Mesendoderm (in vitro differentiated cells): ENCODE data around the gene AFDN.

ENCODE experiments used
- DNase-seq: peaks from one replicate; pipeline ENCODE4 v3.0.0; 2013
- H2AK5ac ChIP-seq: 2 replicates; pipeline ENCODE4 v1.6.1; 2013; ENCODE audit warnings: low read length, inconsistent platforms
- H2BK120ac ChIP-seq: 2 replicates; pipeline ENCODE4 v1.6.1; 2013; ENCODE audit warnings: low read depth, mild to moderate bottlenecking, low read length, moderate library complexity, mixed read lengths
- H2BK15ac ChIP-seq: replicated peaks from 2 replicates; pipeline ENCODE4 v1.6.1; 2013; ENCODE audit warnings: low read depth, mild to moderate bottlenecking, moderate library complexity
- H2BK5ac ChIP-seq: 2 replicates; pipeline ENCODE4 v1.6.1; 2013; ENCODE audit warnings: low read length, inconsistent platforms
- H3K18ac ChIP-seq: 2 replicates; pipeline ENCODE4 v1.6.1; 2013; ENCODE audit warnings: mild to moderate bottlenecking, low read length, mixed read lengths
- H3K23ac ChIP-seq: one replicate; pipeline ENCODE4 v1.6.1; 2013; ENCODE audit warnings: low read length
- H3K27ac ChIP-seq: 2 replicates; pipeline ENCODE4 v1.5.1; 2013; ENCODE audit warnings: low read depth, mild to moderate bottlenecking, inconsistent platforms, low read length, moderate library complexity
- H3K27me3 ChIP-seq: 2 replicates; pipeline ENCODE4 v1.6.1; 2013; ENCODE audit warnings: low read length, control low read depth, mild to moderate bottlenecking, inconsistent platforms; ENCODE audit not compliant: insufficient read depth, poor library complexity
- H3K36me3 ChIP-seq: 2 replicates; pipeline ENCODE4 v1.6.1; 2013; ENCODE audit warnings: low read length, inconsistent platforms; ENCODE audit not compliant: control insufficient read depth, insufficient read depth
- H3K4ac ChIP-seq: one replicate; pipeline ENCODE4 v1.6.1; 2013; ENCODE audit warnings: low read depth, mild to moderate bottlenecking, low read length, moderate library complexity
- H3K4me1 ChIP-seq: 2 replicates; pipeline ENCODE4 v1.6.1; 2013; ENCODE audit warnings: low read depth, low read length, inconsistent platforms; ENCODE audit not compliant: control insufficient read depth
- H3K4me2 ChIP-seq: 2 replicates; pipeline ENCODE4 v1.6.1; 2013; ENCODE audit warnings: low read length
- H3K4me3 ChIP-seq: 2 replicates; pipeline ENCODE4 v1.5.1; 2013; ENCODE audit warnings: mild to moderate bottlenecking, low read length
- H3K56ac ChIP-seq: one replicate; pipeline ENCODE4 v1.6.1; 2013; ENCODE audit warnings: low read length
- H3K79me1 ChIP-seq: 2 replicates; pipeline ENCODE4 v1.6.1; 2013; ENCODE audit warnings: low read length, inconsistent platforms
- H3K79me2 ChIP-seq: 2 replicates; pipeline ENCODE4 v1.6.1; 2013; ENCODE audit warnings: mild to moderate bottlenecking, low read length; ENCODE audit not compliant: control insufficient read depth, insufficient read depth
- H3K9ac ChIP-seq: 2 replicates; pipeline ENCODE4 v1.6.1; 2013; ENCODE audit warnings: low read length, inconsistent platforms
- H4K5ac ChIP-seq: one replicate; pipeline ENCODE4 v1.6.1; 2013; ENCODE audit warnings: low read length
- H4K8ac ChIP-seq: one replicate; pipeline ENCODE4 v1.6.1; 2013; ENCODE audit warnings: low read depth, mild to moderate bottlenecking, control low read depth, low read length, moderate library complexity
- WGBS: extraction: QIAGEN DNeasy Blood & Tissue Kit; methylation state at CpG from one replicate; pipeline ENCODE4 v1.1.7; 2013; ENCODE audit warnings: low lambda C conversion rate, missing lambda C conversion rate; ENCODE audit not compliant: insufficient coverage; ENCODE audit errors: extremely low coverage; 5-methylcytosine and 5-hydroxymethylcytosine counted together

AFDN gene

DNA sequence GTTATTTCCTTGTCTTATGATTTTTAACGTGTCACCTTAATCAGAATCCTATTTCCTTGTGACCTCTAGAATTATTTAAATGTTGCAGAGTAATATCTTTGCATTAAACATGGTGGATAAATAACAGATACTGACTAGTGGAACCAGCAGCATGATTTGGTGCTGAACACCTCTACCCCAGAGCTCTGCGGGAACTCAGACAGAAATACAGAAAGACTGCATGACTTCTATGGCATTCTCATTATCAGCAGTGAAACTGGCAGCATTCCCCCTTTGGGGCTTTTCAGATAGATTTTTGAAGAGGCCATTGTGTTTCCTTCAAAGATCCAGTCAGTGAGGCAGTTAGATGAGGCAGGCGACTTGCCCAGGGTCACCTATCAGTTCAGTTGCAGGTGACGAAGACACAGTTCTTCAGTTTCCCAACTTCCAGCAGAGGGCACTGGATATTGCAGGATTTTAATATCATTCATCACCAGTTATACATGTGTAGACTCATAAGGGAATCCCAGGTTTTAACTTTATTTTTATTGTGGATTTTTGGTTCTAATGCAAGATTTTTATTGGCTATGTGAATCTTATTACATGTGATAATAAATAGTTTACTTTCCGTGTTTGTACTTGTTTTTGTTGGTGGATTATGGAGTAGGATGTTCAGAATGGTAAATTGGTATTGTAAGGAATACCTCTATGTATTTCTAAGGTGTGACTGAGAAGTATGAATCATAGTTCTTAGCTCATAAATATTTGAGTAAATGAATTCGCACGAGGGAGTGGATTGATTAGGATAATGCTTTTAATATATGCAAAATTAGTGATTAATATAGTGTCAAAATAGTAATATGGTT, 81.3 kb downstream of the AFDN start:
- Histone ChIP-seq H4K8ac (no peak overlapping the region), H3K4me2 (no peak overlapping the region), H3K23ac (no peak overlapping the region), H3K9ac (no peak overlapping the region), H3K79me2 (no peaks in the 10 kb centered on the region), H3K4me3 (no peak overlapping the region), H2BK15ac (no peak overlapping the region), H3K27ac (no peak overlapping the region), H3K4me1 (no peaks in the 10 kb centered on the region), H2BK5ac (no peak overlapping the region), H3K56ac (no peak overlapping the region), H3K18ac (no peak overlapping the region), H4K5ac (no peak overlapping the region), H3K36me3 (peaks cover 4% of the 10 kb centered on the region), H3K79me1 (peaks cover 4% of the 10 kb centered on the region), H3K27me3 (no peaks in the 10 kb centered on the region), H2BK120ac (no peak overlapping the region), H3K4ac (no peak overlapping the region), H2AK5ac (no peak overlapping the region)
- DNase-seq, result peak; percentile 47
- WGBS, result 100% methylated on average over 1 of the region's 7 CpGs

DNA sequence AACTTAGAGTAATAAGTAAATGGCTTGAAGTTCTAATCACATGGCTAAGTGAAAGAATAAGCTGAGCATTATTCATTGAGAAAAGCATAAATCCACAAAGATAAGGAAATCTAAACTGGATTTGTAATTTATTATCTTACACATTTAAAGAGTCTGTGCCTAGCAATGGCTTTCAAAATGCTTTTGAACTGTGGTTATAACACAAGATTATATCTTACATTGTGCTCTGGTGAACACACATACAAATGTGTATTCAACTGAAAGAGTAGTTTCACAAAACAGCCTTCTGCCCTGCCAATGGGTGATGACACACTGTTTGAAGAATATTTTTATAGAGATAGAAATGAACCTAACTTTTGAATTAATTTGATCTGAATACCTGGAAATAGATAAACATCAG, 83.3 kb downstream of the AFDN start:
- peaks cover under 1% of the 10 kb centered on the region for H3K79me1 ChIP-seq
- H4K8ac ChIP-seq, result no peak overlapping the region
- no peak overlapping the region for H3K27ac ChIP-seq
- H3K4me2 ChIP-seq, result no peak overlapping the region
- H3K27me3 ChIP-seq, result no peaks in the 10 kb centered on the region
- H3K79me2 ChIP-seq, result no peaks in the 10 kb centered on the region
- H3K4me3 ChIP-seq, result no peak overlapping the region
- no peak overlapping the region for H3K18ac ChIP-seq
- H3K56ac ChIP-seq, result no peak overlapping the region
- no peak overlapping the region for H3K4ac ChIP-seq
- H3K9ac ChIP-seq, result no peak overlapping the region
- H4K5ac ChIP-seq, result no peak overlapping the region
- H2BK15ac ChIP-seq, result no peak overlapping the region
- no peak overlapping the region for H2BK5ac ChIP-seq
- H2BK120ac ChIP-seq, result no peak overlapping the region
- H3K36me3 ChIP-seq, result peaks cover 3% of the 10 kb centered on the region
- no peaks in the 10 kb centered on the region for H3K4me1 ChIP-seq
- no peak overlapping the region for H3K23ac ChIP-seq
- no peak overlapping the region for H2AK5ac ChIP-seq
- no peak for DNase-seq

DNA sequence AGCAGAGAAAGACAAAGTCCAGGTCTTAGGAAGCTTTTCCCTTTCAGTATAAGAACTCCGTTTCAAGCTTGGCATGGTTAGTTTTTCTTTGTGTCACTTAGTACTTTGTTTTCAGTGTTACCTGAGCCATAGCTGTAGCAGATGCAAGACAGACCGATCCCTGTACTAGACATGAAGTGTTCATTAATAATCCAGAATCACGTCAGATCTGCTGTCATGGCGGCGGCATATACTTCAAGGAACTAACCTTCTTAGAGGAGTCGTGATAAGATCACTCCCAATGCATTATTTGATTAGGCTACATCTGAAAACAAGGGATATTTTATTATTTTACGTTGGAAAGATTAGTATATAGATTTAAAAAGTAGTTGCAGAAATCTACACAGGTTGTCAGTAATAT, 83.9 kb downstream of the AFDN start:
- Histone ChIP-seq H3K18ac (no peak overlapping the region), H3K56ac (no peak overlapping the region), H2BK120ac (no peak overlapping the region), H3K23ac (no peak overlapping the region), H3K79me2 (no peaks in the 10 kb centered on the region), H3K4me2 (no peak overlapping the region), H3K27me3 (no peaks in the 10 kb centered on the region), H4K8ac (no peak overlapping the region), H2BK15ac (no peak overlapping the region), H2BK5ac (no peak overlapping the region), H2AK5ac (no peak overlapping the region), H3K79me1 (peaks cover 1% of the 10 kb centered on the region), H4K5ac (no peak overlapping the region), H3K27ac (no peak overlapping the region), H3K4me1 (no peaks in the 10 kb centered on the region), H3K4ac (no peak overlapping the region), H3K9ac (no peak overlapping the region), H3K4me3 (no peak overlapping the region), H3K36me3 (peaks cover 6% of the 10 kb centered on the region)
- WGBS, result 100% methylated on average over 1 of the region's 7 CpGs
- no peak for DNase-seq

DNA sequence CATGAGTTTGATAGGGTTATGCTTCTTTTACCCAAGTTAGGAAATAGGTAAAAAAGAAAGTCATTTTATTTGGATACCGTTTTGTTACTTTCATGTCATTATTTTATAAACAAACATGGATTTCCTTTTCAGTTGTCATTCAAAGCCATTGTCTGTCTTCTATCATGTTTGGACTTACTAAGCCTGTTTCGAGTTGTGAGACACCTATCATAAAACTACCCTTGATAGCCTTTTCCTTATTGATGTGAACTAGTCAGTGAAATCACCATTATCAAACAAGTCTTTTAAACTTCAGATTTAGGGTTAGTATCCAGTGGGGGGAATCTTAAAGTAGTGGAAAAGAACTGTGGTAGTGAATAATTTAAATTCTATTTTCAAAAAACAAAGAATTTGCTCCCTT, 85.8 kb downstream of the AFDN start:
- Histone ChIP-seq H4K5ac (no peak overlapping the region), H3K9ac (no peak overlapping the region), H2BK5ac (no peak overlapping the region), H3K36me3 (peaks cover 8% of the 10 kb centered on the region), H4K8ac (no peak overlapping the region), H3K4me3 (no peak overlapping the region), H3K4me1 (no peaks in the 10 kb centered on the region), H3K18ac (no peak overlapping the region), H3K4ac (no peak overlapping the region), H2AK5ac (no peak overlapping the region), H3K79me1 (peaks cover 1% of the 10 kb centered on the region), H3K23ac (no peak overlapping the region), H3K27me3 (no peaks in the 10 kb centered on the region), H3K79me2 (no peaks in the 10 kb centered on the region), H2BK15ac (no peak overlapping the region), H3K56ac (no peak overlapping the region), H3K4me2 (no peak overlapping the region), H2BK120ac (no peak overlapping the region), H3K27ac (no peak overlapping the region)
- DNase-seq, result no peak
- no CpG with 5 or more reads among the region's 2 CpGs for WGBS

DNA sequence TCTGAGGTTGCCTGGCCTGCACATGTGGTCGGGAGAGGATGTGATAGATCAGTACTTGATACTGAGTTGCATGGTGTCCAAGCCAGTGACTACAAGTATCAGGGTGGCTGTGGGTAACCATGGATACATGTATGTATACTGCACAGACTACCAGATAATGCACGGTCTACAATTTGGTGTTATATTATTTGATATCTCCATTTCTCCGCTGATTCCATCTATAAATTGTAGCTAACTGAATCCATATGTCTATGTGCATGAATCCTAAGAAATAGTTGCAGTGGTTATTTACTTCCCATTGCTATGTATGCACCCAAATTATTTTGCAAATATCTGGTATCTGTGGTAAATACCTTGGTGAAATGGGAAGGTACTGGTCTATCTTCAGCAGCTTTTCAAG, 87.0 kb downstream of the AFDN start:
- DNase-seq, result no peak
- Histone ChIP-seq H3K27ac (no peak overlapping the region), H2BK120ac (no peak overlapping the region), H2AK5ac (no peak overlapping the region), H4K8ac (no peak overlapping the region), H3K4me2 (no peak overlapping the region), H3K4ac (no peak overlapping the region), H3K23ac (no peak overlapping the region), H3K18ac (no peak overlapping the region), H3K4me3 (no peak overlapping the region), H3K36me3 (peaks cover 13% of the 10 kb centered on the region), H4K5ac (no peak overlapping the region), H2BK5ac (no peak overlapping the region), H3K4me1 (no peaks in the 10 kb centered on the region), H3K79me2 (no peaks in the 10 kb centered on the region), H3K9ac (no peak overlapping the region), H2BK15ac (no peak overlapping the region), H3K56ac (no peak overlapping the region), H3K79me1 (peaks cover 1% of the 10 kb centered on the region), H3K27me3 (no peaks in the 10 kb centered on the region)
- no CpG with 5 or more reads among the region's 3 CpGs for WGBS

DNA sequence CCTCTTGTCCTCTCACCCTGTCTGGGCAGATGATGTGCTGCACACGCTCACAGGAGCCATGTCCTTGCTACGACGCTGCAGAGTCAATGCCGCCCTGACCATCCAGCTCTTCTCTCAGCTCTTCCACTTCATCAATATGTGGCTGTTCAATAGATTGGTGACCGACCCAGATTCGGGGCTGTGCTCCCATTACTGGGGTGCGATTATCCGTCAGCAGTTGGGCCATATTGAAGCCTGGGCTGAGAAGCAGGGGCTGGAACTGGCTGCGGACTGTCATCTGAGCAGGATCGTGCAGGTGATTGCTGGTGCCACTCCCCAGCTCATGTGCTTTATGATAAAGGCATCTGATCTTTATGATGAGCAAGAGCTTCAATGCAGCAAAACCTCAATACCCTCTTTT, 88.4 kb downstream of the AFDN start:
- Histone ChIP-seq H3K79me2 (no peaks in the 10 kb centered on the region), H3K56ac (no peak overlapping the region), H4K8ac (no peak overlapping the region), H3K4me2 (no peak overlapping the region), H3K23ac (no peak overlapping the region), H2BK15ac (no peak overlapping the region), H3K79me1 (peaks cover 1% of the 10 kb centered on the region), H3K4me1 (no peaks in the 10 kb centered on the region), H3K36me3 (peaks cover 19% of the 10 kb centered on the region), H2AK5ac (no peak overlapping the region), H3K27me3 (no peaks in the 10 kb centered on the region), H2BK5ac (no peak overlapping the region), H3K4me3 (no peak overlapping the region), H2BK120ac (no peak overlapping the region), H3K9ac (no peak overlapping the region), H4K5ac (no peak overlapping the region), H3K4ac (no peak overlapping the region), H3K27ac (no peak overlapping the region), H3K18ac (no peak overlapping the region)
- no peak for DNase-seq
- no CpG with 5 or more reads among the region's 10 CpGs for WGBS
